NCI-H69 (cell line): ENCODE results near the gene THAP5.
"Not testable (repeated sequence)": the region's sequence is repeated elsewhere in the genome, so short reads cannot be mapped to it uniquely, and the experiment has no call there.

Source experiments
- DNase-seq: peaks from one replicate; lab custom pipeline; 2025; lab: John Stamatoyannopoulos, UW

Gene THAP5

GRCh38 chr7:108584211-108584610, 14.7 kb upstream of the THAP5 start:
- no peak for DNase-seq

GRCh38 chr7:108581655-108582491, 12.4 kb upstream of the THAP5 start:
- no peak for DNase-seq

DNA sequence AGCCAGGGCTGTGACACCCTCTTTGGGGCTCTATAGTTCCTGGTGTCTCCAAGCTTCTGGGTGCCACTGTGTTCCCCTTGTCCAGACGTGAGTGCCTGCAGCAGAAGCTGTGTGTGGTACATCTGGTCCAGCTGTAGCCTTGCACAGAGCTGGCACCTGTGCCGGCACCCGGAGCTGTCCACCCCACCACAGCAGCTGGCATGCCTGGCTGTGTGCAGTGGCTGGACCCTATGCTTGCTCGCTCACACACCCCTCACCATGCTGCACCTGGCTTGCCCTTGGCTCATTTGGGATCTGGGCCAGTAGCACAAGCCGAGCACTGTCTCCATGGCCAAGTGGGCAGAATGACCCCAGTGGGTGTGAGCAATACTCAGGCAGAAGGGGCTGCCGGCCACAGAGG, 10.8 kb upstream of the THAP5 start:
- DNase-seq = no peak

- DNase-seq = no peak
Measured at GRCh38 chr7:108578937-108579336, 9.4 kb upstream of the THAP5 start.

DNA sequence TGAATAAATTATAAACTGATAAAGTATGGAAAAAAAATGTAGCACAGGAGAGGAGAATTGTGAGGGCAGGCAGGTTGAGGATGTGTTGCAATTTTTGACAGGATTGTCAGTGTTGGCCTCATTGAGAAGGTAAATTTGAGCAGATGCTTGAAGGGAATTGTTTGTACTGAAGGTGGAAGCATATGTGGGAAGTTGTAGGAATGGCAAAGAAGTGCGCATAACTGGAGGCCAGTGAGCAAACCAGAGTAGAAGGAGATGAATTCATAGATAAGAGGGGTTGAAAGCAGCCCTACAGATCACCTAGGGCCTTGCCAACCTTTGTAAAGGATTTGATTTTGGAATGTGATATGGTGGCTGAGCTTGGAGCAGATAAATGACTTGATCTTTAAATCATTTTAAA, 6.6 kb upstream of the THAP5 start:
- DNase-seq = no peak

- DNase-seq = no peak
Measured at GRCh38 chr7:108575156-108575555, 5.7 kb upstream of the THAP5 start.

DNA sequence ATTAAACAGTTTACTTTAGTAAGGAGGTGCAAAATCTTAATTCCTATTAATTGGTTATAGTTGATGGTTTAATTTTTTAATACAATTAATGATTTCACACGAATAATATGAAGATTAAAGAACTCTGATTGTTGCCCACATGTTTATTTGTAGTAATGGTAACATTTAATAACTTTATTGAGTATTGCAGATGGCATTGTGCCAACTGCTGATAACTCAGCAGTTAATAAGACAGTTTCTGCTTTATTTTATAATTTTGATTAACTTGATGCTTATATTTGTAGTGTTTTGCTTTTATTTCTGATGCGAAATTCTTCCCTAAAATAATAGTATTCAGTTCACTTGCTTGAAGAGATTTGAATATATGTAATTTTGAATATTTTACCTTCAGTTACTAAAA, 3.0 kb upstream of the THAP5 start:
- no peak for DNase-seq

GRCh38 chr7:108570146-108570755, 745 bp upstream of the THAP5 start:
- peak; percentile 73 for DNase-seq

DNA sequence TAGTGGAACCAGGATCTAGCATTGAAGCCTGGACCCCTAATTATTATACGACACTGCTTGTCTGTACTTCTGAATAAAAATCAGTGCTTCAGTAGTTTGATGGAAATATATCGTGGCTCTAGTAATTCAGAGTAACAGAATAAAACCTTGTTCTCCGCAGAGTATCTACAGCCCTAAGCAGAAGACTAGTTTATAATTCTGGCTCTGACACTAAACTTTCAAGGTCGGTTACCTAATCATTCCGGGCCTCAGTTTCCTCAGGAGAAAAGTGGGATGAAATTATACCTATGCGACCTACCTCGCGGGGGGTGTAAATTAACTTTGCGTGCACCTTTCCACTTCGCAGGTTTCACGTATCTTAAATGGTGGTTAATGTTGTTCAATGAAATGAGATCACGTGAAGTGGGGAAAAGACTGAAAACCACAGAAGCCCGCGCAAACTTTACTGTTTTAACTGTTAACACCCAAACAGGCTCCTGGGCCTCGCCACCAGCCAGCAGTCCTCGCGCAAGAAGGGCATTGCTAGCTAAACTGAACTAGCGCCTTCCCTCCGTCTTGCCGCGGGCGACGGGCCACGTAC, 615 bp downstream of the THAP5 start:
- DNase-seq = no peak

GRCh38 chr7:108565987-108566386, 3.5 kb downstream of the THAP5 start:
- no peak for DNase-seq

DNA sequence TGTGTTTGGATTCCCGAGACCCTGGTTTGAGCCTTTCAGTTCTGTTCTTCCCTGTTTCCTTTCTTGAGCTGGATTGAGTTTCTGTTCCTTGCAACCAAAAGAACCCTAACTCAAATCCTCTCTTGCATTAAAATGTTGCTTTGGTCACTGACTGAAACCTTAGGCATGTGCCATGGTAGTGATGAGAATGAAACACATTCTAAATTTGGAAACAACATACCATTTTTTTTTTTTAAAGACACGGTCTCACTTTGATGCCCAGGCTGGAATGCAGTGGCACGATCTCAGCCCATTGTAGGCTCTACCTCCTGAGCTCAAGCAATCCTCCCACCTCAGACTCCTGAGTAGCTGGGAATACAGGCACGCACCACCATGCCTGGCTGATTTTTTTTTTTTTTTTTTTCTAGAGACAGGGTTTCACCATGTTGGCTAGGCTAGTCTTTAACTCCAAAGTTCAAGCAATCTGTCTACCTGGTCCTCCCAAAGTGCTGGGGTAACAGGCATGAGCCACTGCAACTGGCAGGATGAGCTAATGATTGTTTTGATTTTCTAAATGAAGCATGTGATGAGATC, 8.4 kb downstream of the THAP5 start:
- DNase-seq = no peak

DNA sequence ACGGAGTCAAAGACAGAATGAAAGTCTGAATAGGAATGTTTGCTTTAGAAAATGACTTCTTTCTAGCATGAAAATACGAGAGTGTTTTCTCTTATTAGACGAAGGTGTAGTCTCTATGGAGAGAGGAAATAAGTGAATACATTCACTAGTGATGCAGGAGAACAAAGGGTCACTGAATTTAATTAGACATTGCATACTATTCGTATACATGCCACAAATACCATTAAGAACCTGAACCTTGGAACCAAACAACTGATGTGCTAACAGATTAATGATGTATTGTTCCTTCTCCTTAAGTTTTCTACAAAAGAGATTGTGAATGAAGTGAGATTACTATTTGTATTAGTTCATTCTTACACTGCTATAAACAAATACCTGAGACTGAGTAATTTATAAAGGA, 10.3 kb downstream of the THAP5 start:
- no peak for DNase-seq

GRCh38 chr7:108557617-108558016, 11.9 kb downstream of the THAP5 start:
- no peak for DNase-seq

DNA sequence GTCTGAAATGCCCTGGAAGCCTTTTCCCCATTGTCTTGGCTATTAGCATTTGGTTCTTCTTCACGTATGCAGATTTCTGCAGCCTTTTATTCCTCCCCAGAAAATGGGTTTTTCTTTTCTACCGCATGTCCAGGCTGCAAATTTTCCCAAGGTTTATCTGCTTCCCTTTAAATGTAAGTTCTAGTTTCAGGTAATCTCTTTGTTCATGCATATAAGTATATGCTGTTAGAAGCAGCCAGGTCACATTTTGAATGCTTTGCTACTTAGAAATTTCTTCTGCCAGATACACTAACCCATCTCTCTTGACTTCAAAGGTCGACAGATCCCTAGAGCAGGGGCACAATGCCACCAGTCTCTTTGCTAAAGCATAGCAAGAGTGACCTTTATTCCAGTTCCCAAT, 12.3 kb downstream of the THAP5 start:
- DNase-seq = no peak

GRCh38 chr7:108556665-108557064, 12.8 kb downstream of the THAP5 start:
- not testable (repeated sequence) for DNase-seq

- not testable (repeated sequence) for DNase-seq
Measured at GRCh38 chr7:108548141-108548896, 21.2 kb downstream of the THAP5 start.

DNA sequence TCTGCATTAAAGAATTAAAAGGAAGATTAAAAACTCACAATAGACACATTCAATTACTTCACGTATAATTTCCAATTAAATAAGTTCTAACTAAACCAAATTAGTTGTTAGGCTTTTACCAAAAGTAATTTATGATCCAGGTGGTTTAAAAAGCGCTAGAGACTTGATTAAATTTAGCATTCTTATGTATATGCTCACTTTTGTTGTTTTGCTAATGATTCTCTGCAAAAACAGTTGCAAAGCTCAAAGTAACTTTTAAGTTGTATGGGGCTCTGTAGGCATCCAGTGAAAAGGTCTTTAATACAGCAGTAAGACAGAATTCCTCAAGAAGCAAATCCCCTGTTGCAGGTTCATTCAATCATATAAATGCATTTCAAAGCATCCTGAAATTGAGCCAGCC, 28.0 kb downstream of the THAP5 start:
- DNase-seq = no peak

GRCh38 chr7:108538685-108539084, 30.8 kb downstream of the THAP5 start:
- not testable (repeated sequence) for DNase-seq

DNA sequence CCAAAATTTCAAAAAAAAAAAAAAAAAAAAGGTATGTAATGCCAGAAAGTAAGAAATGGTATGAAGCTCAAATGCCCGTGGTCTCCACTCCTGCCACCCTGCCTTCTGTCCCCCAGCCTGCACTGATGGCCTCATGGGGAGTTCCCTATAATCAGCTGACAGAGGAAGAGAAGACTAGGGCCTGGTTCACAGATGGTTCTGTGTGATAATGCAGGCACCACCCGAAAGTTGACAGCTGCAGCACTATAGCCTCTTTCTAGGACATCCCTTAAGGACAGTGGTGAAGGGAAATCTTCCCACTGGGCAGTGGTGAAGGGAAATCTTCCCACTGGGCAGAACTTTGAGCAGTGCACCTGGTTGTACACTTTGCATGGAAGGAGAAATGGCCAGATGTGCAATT, 31.3 kb downstream of the THAP5 start:
- not testable (repeated sequence) for DNase-seq

- no peak for DNase-seq
Measured at GRCh38 chr7:108537229-108537628, 32.3 kb downstream of the THAP5 start.

GRCh38 chr7:108535744-108536143, 33.8 kb downstream of the THAP5 start:
- DNase-seq = no peak

- no peak for DNase-seq
Measured at GRCh38 chr7:108535257-108535656, 34.2 kb downstream of the THAP5 start.
